A673 (cell line): Measurements from ENCODE around the gene TRNAU1AP.
"Not testable (repeated sequence)": the region's sequence is repeated elsewhere in the genome, so short reads cannot be mapped to it uniquely, and the experiment has no call there.

Experiments used
- EZH2 ChIP-seq: fragments of 200-600 bp; sonication (generic); IDR thresholded peaks from 2 replicates; pipeline ENCODE4 v1.6.1; 2017; ENCODE audit warnings: borderline replicate concordance, low read depth, mild to moderate bottlenecking, mixed read lengths, antibody characterized with exemption, low read length; ENCODE audit not compliant: poor library complexity, severe bottlenecking
- TF ChIP-seq, protein P1 (sequence below): fragments of 300-800, 200-600 bp; sonication (generic); conservative IDR thresholded peaks from 2 replicates; pipeline ENCODE4 v1.5.1; 2017; ENCODE audit warnings: low read depth, mild to moderate bottlenecking, antibody characterized with exemption, low read length, moderate library complexity, mixed read lengths

DNA sequence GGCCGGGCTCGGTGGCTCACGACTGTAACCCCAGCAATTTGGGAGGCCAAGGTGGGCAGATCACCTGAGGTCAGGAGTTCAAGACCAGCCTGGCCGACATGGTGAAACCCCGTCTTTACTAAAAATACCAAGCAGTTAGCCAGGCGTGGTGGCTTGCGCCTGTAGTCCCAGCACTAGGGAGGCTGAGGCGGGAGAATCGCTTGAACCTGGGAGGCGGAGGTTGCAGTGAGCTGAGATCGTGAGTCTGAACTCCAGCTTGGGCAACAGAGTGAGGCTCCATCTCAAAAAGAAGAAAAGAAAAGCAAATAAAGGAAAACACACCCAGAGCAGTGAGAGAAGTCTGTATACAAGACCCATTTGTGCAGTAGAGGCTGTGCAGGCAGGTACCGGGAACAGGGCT lies 32.1 kb upstream of the TRNAU1AP start:
- TF ChIP-seq, protein P1, sequence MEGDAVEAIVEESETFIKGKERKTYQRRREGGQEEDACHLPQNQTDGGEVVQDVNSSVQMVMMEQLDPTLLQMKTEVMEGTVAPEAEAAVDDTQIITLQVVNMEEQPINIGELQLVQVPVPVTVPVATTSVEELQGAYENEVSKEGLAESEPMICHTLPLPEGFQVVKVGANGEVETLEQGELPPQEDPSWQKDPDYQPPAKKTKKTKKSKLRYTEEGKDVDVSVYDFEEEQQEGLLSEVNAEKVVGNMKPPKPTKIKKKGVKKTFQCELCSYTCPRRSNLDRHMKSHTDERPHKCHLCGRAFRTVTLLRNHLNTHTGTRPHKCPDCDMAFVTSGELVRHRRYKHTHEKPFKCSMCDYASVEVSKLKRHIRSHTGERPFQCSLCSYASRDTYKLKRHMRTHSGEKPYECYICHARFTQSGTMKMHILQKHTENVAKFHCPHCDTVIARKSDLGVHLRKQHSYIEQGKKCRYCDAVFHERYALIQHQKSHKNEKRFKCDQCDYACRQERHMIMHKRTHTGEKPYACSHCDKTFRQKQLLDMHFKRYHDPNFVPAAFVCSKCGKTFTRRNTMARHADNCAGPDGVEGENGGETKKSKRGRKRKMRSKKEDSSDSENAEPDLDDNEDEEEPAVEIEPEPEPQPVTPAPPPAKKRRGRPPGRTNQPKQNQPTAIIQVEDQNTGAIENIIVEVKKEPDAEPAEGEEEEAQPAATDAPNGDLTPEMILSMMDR, result not testable (repeated sequence)
- TF ChIP-seq EZH2, result not testable (repeated sequence)
